GM19025 (cell line): Measurements from ENCODE around the gene CFAP97D1.

Experiments used
- ATAC-seq: cut with Tn5 transposase; IDR thresholded peaks from one replicate; pipeline ENCODE4 v1.9.1; 2021; ENCODE audit warnings: mild to moderate bottlenecking, low read depth, moderate library complexity; ENCODE audit not compliant: unreplicated experiment

Gene CFAP97D1

DNA sequence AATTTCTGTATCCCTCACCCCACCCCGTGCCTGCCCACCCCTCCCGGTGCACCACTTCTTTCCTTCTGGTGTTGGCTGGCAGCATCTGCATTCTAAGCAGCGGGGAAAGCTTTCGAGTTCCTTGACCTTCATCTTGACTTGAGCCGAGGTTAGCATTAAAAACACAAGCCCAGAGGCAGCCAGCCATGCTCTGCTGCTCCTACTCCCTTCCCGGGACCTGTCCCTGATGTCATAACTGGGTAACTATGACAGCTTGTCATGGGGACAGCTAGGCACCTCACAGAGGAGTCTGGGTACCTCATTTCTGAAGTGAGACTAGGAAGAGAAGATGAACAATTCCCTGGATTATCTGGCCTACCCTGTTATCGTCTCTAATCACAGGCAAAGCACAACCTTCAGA, at the start of gene CFAP97D1:
Gene CFAP97D1, plus strand, starts transcription at position 301 of the 400 bp plus-strand sequence. Its CDS starts 28 bp downstream, at position 329.
- no peak for ATAC-seq

DNA sequence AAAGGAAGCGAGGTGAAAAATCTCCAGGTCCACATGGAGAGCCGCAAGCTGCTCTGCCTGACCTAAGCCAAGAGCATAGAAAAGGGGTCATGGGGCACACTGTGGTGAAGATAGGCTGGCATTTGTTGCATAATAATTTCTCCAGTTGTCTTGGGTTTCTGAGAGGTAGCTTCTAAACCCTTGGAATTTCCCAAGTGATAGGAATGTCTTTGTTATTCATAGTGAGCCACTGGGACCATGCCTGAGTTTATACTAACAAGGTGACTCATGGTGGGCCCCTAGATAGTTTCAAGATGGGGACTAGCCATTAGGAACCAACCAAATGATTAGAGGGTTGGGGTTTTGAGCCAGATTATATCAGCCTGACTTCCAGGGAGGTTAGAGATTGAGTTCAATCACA, 47.3 kb upstream of the CFAP97D1 start:
- ATAC-seq: no peak

DNA sequence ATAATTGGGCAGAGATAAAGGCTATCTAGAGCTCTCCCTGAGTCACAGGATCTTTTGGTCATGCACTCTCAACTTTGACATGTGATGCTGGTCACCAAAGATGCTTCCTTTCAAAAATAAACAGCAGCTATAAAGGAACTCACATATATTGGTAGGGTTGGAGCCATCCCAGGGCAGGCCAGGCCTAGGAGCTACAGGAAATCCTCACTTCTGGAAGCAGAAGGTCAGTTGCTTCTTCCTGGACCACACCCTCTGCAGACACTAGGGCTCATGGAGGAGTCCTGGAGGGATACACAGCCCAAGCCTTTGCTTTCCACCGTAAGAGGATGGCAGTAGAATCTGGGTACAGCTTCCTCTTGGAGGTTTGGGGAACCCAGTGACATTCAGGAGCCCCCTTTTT, 46.3 kb upstream of the CFAP97D1 start:
- ATAC-seq: no peak

DNA sequence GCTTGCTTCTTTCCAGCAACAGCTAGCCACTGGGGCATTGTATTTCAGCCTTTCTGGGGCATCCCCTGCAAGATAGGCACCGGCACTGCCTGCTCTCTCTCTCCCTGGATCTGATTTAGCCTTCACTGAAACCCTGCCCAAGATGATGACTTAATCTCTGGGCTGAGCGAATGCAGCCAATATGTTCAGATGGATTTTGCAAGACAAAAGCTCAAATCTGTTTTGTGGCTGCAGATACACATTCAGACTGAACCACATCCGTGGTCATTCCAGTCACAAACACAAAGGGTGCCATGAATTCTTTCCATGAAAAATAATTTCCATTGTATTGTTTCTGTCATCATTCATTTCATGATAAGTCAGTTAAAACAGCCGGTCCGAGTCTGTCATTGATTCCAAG, 45.9 kb upstream of the CFAP97D1 start:
- ATAC-seq: no peak

DNA sequence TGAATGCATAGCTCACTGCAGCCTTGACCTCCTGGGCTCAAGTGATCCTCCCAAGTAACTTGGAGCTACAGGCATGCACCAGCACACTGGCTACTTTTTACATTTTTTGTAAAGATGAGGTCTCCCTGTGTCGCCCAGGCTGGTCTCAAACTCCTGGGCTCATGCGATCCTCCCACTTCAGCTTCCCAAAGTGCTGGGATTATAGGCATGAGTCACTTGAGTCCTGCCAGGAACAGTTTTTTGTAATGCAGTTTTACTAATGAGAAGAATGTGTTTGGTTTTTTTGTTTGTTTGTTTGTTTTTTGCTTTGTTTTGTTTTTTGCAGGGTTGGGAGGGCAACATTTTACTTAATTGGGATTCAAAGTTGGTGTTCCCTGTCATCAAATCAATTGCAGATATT, 43.8 kb upstream of the CFAP97D1 start:
- no peak for ATAC-seq

DNA sequence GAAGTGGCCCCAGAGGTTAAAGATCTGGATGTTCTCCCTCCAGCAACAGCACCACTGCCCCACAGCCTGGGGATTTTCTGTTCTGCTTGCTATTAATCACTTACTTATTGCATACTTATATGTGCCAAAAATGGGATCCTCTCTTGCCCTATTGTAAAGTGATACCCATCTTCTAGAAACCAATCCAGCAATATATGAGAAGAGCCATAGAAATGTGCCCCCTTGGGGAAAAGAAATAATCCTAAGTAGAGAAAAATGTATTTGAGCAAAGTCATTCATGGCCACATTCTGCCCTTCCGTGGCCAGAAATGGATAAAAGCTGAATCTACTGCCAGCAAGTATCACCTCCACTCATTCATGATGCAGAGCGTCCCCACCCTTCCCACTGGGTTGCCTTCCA, 42.5 kb upstream of the CFAP97D1 start:
- no peak for ATAC-seq

DNA sequence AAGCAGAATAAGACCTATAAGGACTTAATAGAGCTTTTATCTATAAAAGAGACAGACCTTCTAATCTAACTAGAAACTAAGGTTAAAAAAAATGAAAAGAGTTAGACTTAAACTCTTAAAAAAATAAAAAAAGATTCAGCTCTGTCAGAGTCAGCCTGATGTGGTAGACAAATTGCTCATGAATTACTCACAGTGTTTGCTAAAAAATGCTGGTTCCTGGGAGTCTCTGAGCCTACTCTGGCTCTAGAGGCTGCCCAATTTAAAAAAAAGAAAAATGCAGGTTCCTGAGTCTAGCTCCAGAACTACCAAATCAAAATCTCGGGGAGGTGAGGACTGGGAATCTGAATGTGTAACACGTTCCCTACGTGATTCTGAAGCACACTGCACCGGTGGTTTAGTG, 39.7 kb upstream of the CFAP97D1 start:
- ATAC-seq: no peak

DNA sequence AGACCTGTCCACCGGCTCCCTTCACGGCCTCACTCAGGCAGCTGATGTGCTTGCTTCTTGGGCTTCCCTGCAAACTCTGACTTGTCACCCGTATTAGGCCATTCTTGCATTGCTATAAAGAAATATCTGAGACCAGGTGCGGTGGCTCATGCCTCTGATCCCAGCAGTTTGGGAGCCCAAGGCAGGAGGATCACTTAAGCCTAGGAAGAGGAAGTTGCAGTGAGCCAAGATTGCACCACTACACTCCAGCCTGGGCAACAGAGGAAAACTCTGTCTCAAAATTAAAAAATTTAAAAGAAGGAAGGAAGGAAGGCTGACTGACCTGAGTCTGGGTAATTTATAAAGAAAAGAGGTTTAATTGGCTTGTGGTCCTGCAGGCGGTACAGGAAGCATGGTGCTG, 38.6 kb upstream of the CFAP97D1 start:
- ATAC-seq: no peak

DNA sequence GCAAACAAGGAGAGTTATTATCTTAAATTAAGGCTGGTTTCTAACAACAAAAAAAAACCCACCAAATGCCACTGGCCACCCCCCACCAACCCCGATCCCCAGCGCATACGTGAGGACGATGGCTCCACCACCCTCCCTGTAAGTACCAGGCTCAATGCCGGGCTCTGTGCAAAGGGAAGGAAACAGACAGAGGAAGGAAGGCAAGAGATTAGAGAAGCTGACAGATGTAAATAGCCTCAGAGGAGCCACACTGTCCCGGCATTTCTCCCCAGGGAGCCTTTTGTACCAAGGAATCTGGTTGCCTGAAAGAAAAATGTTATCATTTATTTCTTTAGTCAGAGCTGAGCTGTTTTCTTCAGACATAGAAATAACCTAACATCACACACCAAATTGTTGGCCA, 34.7 kb upstream of the CFAP97D1 start:
- no peak for ATAC-seq

DNA sequence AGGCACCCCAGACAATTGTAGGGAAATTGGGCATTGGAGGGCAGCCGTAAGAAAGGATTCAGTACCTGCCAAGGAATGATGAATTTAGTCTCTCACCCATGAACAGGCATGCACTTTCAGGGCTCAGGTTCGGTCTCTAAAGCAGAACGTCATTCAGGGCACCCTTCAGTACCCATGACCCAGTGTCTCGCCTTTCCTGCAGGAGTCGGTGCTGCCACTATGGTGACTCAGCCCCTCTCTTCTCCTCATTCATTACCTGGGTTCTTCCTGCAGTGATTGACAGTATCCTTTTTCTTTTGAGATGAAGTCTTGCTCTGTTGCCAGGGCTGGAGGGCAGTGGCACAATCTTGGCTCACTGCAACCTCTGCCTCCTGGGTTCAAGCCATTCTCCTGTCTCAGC, 30.1 kb upstream of the CFAP97D1 start:
- ATAC-seq: no peak

DNA sequence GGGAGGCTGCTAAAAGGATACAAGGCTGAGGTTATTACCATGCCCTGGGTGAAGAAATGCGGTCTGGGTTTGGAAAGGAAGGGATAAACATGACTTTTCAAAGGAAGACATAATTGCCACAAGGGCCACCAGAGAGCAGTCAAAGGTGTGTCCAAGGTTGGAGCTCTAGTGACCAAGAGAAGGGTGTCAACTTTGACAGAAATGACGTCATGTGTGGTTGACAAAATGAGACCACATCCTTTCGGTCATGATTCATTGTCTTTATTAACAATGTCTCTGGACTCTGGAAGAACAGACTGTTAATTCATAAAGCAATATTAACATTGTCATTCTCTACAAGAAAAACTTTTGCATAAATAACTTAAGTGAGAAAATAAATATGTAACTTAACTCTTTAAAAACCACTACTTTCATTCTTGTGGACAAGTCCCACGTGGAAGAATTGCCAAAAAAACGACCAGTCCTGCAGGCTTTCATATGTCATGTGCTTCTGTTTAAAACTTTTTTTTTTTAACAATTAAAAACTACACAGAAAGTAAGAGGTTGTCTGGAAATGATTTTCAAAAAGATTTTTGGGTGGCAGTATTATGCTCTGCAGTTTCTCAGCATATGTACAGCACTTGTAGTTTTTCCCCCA, 26.6 kb upstream of the CFAP97D1 start:
- ATAC-seq: no peak

DNA sequence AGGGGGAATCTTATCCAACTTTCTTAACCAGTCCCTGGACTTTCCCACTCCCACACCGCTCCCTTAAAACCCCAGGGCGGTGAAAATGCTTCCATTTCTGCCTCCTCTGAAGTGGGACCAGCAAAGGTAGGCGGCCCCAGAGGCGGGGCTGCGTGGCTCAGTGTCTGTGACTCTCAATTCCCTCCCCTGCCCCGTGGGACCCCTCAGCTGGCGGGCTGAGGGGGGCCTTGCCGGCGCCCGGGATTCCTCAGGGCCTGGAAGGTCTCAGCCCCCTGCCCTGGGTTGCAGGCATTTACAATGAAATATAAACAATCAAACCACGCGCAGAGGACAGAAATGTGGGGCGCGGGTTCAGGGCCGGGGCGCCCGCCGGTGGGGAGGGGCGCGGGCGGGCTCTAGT, 25.3 kb upstream of the CFAP97D1 start:
- no peak for ATAC-seq

DNA sequence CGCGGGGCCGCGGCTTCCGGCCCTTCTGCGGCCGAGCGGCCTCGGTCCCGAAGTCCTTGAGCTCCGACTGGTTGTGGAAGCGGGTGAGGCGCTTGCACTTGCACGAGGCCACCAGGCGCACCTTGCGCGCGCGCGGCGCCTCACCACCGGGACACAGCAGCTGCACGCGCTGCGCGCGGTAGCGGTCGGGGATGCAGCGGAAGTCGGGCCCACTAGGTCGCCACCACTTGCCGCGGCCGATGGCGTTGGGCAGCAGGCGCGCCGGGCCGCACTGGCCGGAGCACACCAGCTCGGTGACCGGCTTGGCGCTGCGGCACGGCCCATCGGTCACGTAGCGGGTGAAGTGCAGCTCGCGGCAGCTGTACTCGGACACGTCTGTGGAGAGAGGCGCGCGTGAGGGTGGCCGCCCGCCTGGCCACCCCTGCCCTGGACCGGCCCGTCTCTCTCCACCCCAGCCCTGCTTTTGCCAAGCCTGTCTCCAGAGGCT, 24.8 kb upstream of the CFAP97D1 start:
- ATAC-seq: no peak

DNA sequence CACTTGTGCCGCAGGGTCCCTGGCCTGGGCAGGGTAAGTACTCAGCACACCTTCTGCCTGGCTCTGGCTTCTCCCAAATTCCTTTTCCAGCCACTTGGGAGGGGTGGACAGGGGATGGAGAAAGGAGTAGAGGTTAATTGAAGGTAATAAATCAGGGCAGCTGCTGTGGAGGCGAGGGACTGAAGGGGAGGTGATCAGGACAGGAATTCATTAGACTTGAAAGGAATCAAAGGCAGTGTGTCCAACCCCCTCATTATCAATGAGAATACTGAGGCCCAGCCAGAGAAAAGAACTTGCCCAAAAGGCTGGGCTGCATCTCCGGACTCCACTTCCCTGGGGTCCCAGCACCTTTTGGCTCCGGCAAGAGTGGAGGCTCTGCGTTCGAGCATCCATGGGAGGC, 24.0 kb upstream of the CFAP97D1 start:
- ATAC-seq: no peak

DNA sequence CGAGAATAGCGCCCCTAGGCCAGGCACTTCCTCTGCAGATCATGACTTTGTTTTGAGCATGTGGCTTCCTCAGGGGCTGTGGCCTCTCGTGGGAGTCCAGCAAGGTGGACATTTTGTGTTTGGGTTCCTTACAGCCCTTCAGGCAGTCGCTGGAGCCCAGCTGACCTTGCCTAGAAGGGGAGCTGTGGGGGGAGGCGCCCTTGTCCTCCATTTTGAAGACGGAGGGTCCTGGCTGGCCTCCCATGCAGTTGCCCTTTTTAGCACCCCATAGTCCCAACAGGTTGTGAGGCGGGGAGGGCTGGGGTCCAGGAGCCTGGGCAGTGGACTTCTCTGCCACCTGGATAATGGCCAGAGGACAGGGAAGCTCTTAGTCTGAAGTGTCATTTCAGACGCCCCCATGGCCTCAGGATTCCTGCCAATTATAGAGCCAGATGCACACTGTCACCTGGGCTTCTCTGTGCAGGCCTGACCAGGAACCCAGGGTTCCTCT, 23.0 kb upstream of the CFAP97D1 start:
- no peak for ATAC-seq

DNA sequence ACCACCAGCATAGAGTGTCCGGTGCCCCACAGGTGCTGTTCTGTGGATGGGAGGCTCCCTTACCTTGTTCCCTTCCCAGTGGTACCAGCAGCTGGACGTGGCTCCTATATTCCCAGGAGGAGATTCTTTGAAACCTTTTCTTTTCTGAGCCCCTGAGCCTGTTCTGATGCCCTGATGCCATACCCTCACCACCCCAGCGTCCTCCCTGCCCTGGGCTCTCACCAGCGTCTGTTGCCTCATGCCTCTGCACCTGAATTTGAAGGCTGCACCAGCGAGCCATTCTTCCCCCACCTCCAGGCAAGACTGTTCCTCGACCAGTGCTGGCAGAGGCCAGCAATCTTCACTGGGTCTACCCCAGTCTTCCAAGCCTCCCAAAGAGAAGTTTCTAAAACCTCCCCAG, 22.1 kb upstream of the CFAP97D1 start:
- no peak for ATAC-seq

DNA sequence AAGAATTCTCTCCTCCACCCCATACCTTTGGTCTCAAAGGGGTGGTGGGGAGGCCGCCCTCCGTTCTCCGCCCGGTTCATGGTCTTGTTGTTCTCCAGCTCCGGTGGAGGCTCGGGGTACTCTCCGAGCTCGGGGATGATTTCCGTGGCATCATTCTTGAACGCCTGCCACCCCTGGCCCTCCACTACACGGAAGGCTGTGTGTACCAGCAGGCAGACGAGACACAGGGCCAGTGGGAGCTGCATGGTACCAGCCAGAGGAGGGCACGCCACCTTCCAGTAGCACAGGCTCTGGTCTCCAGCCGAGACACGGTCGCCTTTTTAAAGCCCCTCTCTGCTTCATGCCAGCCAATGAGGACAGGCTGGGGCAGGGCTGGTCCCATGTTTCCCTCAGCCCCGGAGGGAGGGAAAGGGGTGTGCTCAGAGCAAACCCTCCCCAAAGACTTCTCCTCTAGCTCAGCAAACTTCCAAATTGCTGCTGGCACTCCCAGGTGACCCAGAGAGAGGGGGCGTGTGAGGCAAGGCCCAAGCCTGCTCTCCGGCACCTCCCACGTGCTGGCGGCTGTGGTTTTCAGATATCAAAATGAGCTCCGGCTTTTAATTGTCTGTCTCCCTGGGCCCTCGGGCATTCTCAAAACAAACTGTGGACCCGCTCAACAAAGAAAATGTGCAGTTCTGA, 21.6 kb upstream of the CFAP97D1 start, which contains the start of gene SOST:
Gene SOST, minus strand, starts transcription at position 295 of the 678 bp plus-strand sequence. Its CDS starts 50 bp downstream, at position 245.
- no peak for ATAC-seq

DNA sequence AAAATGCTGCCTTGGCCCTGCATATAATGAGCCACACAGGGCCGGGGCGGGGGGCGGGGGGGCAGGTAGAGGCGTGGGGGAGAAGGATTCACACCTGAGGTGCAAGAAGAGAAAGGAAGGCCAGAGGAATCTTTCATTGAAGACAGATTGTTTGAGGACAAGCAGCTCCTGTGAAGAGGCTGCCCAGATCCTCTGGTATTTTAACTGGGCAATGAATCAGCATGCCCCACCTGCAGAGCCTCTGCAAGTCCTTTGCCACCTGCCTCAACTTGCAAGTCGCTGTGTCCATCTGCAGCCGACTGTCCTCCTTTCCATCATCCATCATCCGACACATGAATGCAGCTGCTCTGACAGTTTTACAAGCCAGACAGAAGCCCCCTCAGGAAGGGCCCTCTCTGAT, 20.4 kb upstream of the CFAP97D1 start:
- ATAC-seq: no peak

DNA sequence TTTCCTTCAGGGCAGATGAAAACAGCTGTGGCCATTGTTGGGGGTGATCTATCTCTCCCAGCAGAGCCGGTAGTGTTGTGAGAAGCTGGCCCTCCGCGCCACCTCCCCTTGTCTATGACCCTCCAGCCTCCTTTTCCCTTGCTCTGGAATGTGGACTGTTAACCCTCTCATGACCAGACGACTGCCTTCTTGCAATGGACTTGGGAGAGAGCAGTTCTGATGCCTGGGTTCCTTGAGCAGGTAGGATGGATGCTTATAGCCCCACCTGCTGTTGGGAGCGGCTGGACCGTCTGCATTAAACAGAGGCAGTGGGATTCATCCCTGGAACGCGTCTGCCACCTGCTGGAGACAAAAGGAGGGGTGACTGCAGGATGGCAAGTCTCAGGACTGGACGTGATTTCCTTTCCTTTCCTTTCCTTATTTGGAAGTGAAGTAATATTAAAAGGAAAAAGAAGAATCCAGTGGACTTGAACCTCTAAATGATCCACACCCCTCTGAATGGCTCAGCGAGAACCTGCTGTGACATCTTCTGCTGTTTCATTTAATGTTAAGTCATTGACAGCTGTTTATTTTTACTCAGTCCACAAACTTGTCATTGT, 19.9 kb upstream of the CFAP97D1 start:
- ATAC-seq: no peak

DNA sequence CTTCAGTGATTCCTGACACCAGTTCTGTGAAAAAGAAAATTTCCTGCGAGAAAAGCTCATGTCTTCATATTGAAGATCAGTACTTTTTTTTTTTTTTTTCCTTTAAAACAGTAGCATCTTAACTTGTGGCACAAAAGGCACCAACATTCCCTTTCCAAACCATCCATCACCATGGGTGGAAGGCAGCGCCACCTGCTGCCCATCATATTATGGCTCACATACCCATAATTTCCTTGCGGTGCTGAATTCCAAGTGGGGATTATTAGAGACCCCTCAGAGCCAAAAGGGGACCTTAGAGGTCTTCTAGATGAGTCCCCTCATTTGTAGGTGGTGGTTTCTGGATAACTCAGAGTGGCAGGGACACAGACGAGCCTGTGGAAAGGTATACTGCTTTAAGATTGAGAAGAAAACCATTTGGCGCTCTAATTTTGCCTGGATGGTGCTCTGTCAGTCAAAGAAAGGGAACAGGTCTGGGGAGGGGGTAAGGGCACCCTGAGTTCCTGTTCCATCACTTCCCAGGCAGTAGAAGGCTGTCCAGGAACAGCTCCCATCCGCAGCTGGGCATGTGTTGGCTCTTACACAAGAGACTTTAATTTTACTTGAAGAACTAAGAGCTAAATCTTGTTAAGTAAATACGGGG, 13.7 kb upstream of the CFAP97D1 start:
- no peak for ATAC-seq

DNA sequence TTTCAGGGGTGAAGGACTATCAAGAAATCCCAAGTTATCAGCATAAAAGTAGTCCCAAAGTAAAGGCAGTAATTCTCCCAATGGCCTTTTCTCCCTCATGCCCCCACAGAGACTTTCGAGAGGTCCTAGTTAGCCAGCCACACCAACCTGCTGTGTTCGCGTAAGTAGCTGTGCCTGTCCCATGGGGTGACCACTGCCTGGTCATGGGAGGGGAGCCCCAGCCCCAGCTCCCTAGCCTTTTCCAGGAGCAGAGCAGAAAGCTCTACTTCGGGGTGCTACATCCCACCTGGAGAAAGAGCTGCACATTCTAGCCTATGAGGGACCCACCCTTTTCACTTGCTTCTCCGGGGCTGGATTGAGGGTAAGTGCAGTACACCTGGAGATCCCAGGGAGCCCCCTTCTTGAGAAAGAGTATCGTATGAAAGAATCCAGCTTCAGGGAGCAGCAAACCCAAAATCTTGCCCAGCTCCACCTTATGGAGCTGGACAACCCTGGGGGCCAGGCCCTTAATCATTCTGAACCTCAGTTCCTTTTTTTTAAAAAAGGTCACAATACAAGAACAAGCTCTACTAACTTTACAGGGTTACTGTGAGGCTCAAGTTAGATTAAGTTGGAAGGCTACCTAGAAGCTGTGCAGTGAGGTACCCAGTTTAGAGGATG, 13.1 kb upstream of the CFAP97D1 start:
- ATAC-seq: no peak
